Muscle layer of duodenum (tissue), 2 donors: ENCODE data around the gene PUDP.

Source experiments
- H3K27ac ChIP-seq: one replicate; pipeline ENCODE4 v1.7.0; 2013; ENCODE audit warnings: mild to moderate bottlenecking, low read length
- H3K27me3 ChIP-seq: one replicate; pipeline ENCODE4 v1.7.0; 2013; ENCODE audit warnings: low read depth, mild to moderate bottlenecking, control low read depth, low read length
- H3K36me3 ChIP-seq, 2 donors: one replicate each; pipeline ENCODE4 v1.7.0; 2013; ENCODE audit warnings: low read length in 2 of 2, control low read depth in 1 of 2, mild to moderate bottlenecking in 1 of 2; ENCODE audit not compliant: insufficient read depth in 2 of 2, control insufficient read depth in 1 of 2
- H3K4me1 ChIP-seq, 2 donors: one replicate each; pipeline ENCODE4 v1.7.0; 2013; ENCODE audit warnings: low read length in 2 of 2, mild to moderate bottlenecking in 2 of 2, control low read depth in 1 of 2, moderate library complexity in 1 of 2; ENCODE audit not compliant: insufficient read depth in 2 of 2, control insufficient read depth in 1 of 2
- H3K4me3 ChIP-seq, 2 donors: one replicate each; pipeline ENCODE4 v1.7.0; 2013; ENCODE audit warnings: low read length in 2 of 2, low read depth in 1 of 2, mild to moderate bottlenecking in 1 of 2
- H3K9me3 ChIP-seq, 2 donors: one replicate each; pipeline ENCODE4 v1.7.0; 2013; ENCODE audit warnings: low read length in 2 of 2, control low read depth in 1 of 2, mild to moderate bottlenecking in 1 of 2; ENCODE audit not compliant: control insufficient read depth in 1 of 2
- donor health status: healthy.

PUDP gene

GRCh38 chrX:7083468-7084396 lies 64.2 kb downstream of the PUDP start:
- Histone ChIP-seq H3K27ac (no peak overlapping the region), H3K4me3 (no peak overlapping the region), H3K27me3 (no peaks in the 10 kb centered on the region), H3K9me3 (no peaks in the 10 kb centered on the region), H3K4me1 (no peaks in the 10 kb centered on the region), H3K36me3 (no peaks in the 10 kb centered on the region)

- no peaks in the 10 kb centered on the region for H3K4me1 ChIP-seq
- H3K4me3 ChIP-seq, result no peak overlapping the region
- H3K9me3 ChIP-seq, result no peaks in the 10 kb centered on the region
- no peaks in the 10 kb centered on the region for H3K27me3 ChIP-seq
- H3K27ac ChIP-seq, result no peak overlapping the region
- no peaks in the 10 kb centered on the region for H3K36me3 ChIP-seq
These were observed 64.9 kb downstream of the PUDP start for GRCh38 chrX:7083021-7083420.

- Histone ChIP-seq H3K27ac (no peak overlapping the region), H3K9me3 (no peaks in the 10 kb centered on the region), H3K36me3 (no peaks in the 10 kb centered on the region), H3K4me1 (no peaks in the 10 kb centered on the region), H3K27me3 (no peaks in the 10 kb centered on the region), H3K4me3 (no peak overlapping the region)
These were observed 65.4 kb downstream of the PUDP start for GRCh38 chrX:7082556-7082955.

- no peaks in the 10 kb centered on the region for H3K9me3 ChIP-seq
- no peaks in the 10 kb centered on the region for H3K4me1 ChIP-seq
- H3K36me3 ChIP-seq, result peaks cover 0 to 7% of the 10 kb centered on the region in 2 donors
- H3K27ac ChIP-seq, result no peak overlapping the region
- no peaks in the 10 kb centered on the region for H3K27me3 ChIP-seq
- no peak overlapping the region for H3K4me3 ChIP-seq
These were observed 70.4 kb downstream of the PUDP start for GRCh38 chrX:7077241-7078230.

GRCh38 chrX:7076245-7076661 lies 71.7 kb downstream of the PUDP start:
- H3K9me3 ChIP-seq, result no peaks in the 10 kb centered on the region
- no peak overlapping the region for H3K27ac ChIP-seq
- peaks cover 0 to 7% of the 10 kb centered on the region in 2 donors for H3K36me3 ChIP-seq
- no peak overlapping the region for H3K4me3 ChIP-seq
- no peaks in the 10 kb centered on the region for H3K4me1 ChIP-seq
- H3K27me3 ChIP-seq, result no peaks in the 10 kb centered on the region

GRCh38 chrX:7074908-7075204 lies 73.1 kb downstream of the PUDP start:
- Histone ChIP-seq H3K27ac (no peak overlapping the region), H3K9me3 (no peaks in the 10 kb centered on the region), H3K4me3 (no peak overlapping the region), H3K27me3 (no peaks in the 10 kb centered on the region), H3K36me3 (peaks cover 0 to 7% of the 10 kb centered on the region in 2 donors), H3K4me1 (no peaks in the 10 kb centered on the region)

- H3K27me3 ChIP-seq, result no peaks in the 10 kb centered on the region
- no peak overlapping the region for H3K27ac ChIP-seq
- peaks cover 0 to 7% of the 10 kb centered on the region in 2 donors for H3K36me3 ChIP-seq
- no peaks in the 10 kb centered on the region for H3K4me1 ChIP-seq
- H3K9me3 ChIP-seq, result no peaks in the 10 kb centered on the region
- H3K4me3 ChIP-seq, result no peak overlapping the region
These were observed 73.6 kb downstream of the PUDP start for GRCh38 chrX:7074148-7074907.

GRCh38 chrX:7073336-7073735 lies 74.6 kb downstream of the PUDP start:
- peaks cover 0 to 7% of the 10 kb centered on the region in 2 donors for H3K36me3 ChIP-seq
- H3K27me3 ChIP-seq, result no peaks in the 10 kb centered on the region
- H3K4me1 ChIP-seq, result no peaks in the 10 kb centered on the region
- H3K27ac ChIP-seq, result no peak overlapping the region
- H3K4me3 ChIP-seq, result no peak overlapping the region
- no peaks in the 10 kb centered on the region for H3K9me3 ChIP-seq

- Histone ChIP-seq H3K4me3 (no peak overlapping the region), H3K36me3 (peaks cover 0 to 7% of the 10 kb centered on the region in 2 donors), H3K27ac (no peak overlapping the region), H3K9me3 (no peaks in the 10 kb centered on the region), H3K4me1 (no peaks in the 10 kb centered on the region), H3K27me3 (no peaks in the 10 kb centered on the region)
These were observed 75.1 kb downstream of the PUDP start for GRCh38 chrX:7072856-7073255.

GRCh38 chrX:7071390-7071789 lies 76.6 kb downstream of the PUDP start:
- H3K9me3 ChIP-seq, result no peaks in the 10 kb centered on the region
- no peaks in the 10 kb centered on the region for H3K27me3 ChIP-seq
- no peak overlapping the region for H3K27ac ChIP-seq
- peaks cover 0 to 7% of the 10 kb centered on the region in 2 donors for H3K36me3 ChIP-seq
- H3K4me3 ChIP-seq, result no peak overlapping the region
- H3K4me1 ChIP-seq, result no peaks in the 10 kb centered on the region

GRCh38 chrX:7069556-7069955 lies 78.4 kb downstream of the PUDP start:
- Histone ChIP-seq H3K9me3 (no peaks in the 10 kb centered on the region), H3K27ac (no peak overlapping the region)

More at GRCh38 chrX:7069556-7069955, 78.4 kb downstream of the PUDP start:
- no peaks in the 10 kb centered on the region for H3K36me3 ChIP-seq
- H3K27me3 ChIP-seq, result no peaks in the 10 kb centered on the region
- H3K4me1 ChIP-seq, result no peaks in the 10 kb centered on the region
- H3K4me3 ChIP-seq, result no peak overlapping the region
